Uterus (tissue), 4 donors: Measurements from ENCODE around the gene RSBN1L. TPM values are rescaled to one million over a fixed set of nuclear protein-coding genes. Genes with fewer than 3 reads are reported as not detected.
A peak's percentile ranks its signal among the peaks of the same experiment; 100 is the strongest.

Source experiments
- DNase-seq, 2 donors: peaks; one replicate each; pipeline ENCODE4 v3.0.0-alpha.2; 2019 to 2020
- H3K27ac ChIP-seq, 2 donors: fragments of 200-600 bp; sonication (generic); 1 replicate in 1 of 2; 2 replicates in 1 of 2; pipeline ENCODE4 v1.5.1; 2016 to 2018
- H3K27me3 ChIP-seq, 2 donors: fragments of 200-600 bp; sonication (generic); one replicate each; pipeline ENCODE4 v1.5.1; 2018 to 2019; ENCODE audit warnings: control low read depth in 1 of 2
- H3K36me3 ChIP-seq, 2 donors: fragments of 200-600 bp; sonication (generic); one replicate each; pipeline ENCODE4 v1.5.1; 2019; ENCODE audit warnings: control low read depth in 1 of 2
- H3K4me1 ChIP-seq, 2 donors: fragments of 200-600 bp; sonication (generic); one replicate each; pipeline ENCODE4 v1.5.1; 2018 to 2019; ENCODE audit warnings: control low read depth in 1 of 2
- H3K4me3 ChIP-seq, 2 donors: fragments of 200-600 bp; sonication (generic); 1 replicate in 1 of 2; 2 replicates in 1 of 2; pipeline ENCODE4 v1.5.1; 2018 to 2019; ENCODE audit warnings: mild to moderate bottlenecking in 1 of 2
- H3K9me3 ChIP-seq, 2 donors: fragments of 200-600 bp; sonication (generic); one replicate each; pipeline ENCODE4 v1.5.1; 2019; ENCODE audit warnings: control low read depth in 1 of 2
- POLR2A ChIP-seq, 2 donors: fragments of 450-650 bp; IDR thresholded peaks; one replicate each; pipeline ENCODE4 v1.6.1; 2016; ENCODE audit warnings: antibody characterized with exemption in 2 of 2, mild to moderate bottlenecking in 1 of 2, moderate library complexity in 1 of 2
- intact Hi-C: fragments of 100-400 bp; cut with DNase I; formaldehyde crosslinking; loops from one replicate; pipeline ENCODE4 v1.15.1; 2023; ENCODE audit warnings: low total_unique reads
- total RNA-seq, 4 donors: library from RNA; depleted of rRNA in 3 of 4; stranded (reverse); fragments of >200 nt in 3 of 4; gene quantifications; one replicate each; pipeline versions ENCODE4 v1.1.0 to v1.2.4, GENCODE V29; 2014 to 2023
- TF ChIP-seq, protein P1 (sequence below), 4 experiments: fragments of 200-600 bp in 2 of 4; fragments of 450-650 bp in 2 of 4; sonication (generic) in 2 of 4; IDR thresholded peaks; one replicate each; pipeline ENCODE4 v1.5.1; 2016 to 2019; ENCODE audit warnings: antibody characterized with exemption in 4 of 4, mild to moderate bottlenecking in 2 of 4, moderate library complexity in 1 of 4
- donor health status: DM: yes; HTN: yes; CAD: no.

The RSBN1L gene
- total RNA-seq, 4 donors from 2014 or later = 25.1 to 55.7 (median 42.5) TPM

DNA sequence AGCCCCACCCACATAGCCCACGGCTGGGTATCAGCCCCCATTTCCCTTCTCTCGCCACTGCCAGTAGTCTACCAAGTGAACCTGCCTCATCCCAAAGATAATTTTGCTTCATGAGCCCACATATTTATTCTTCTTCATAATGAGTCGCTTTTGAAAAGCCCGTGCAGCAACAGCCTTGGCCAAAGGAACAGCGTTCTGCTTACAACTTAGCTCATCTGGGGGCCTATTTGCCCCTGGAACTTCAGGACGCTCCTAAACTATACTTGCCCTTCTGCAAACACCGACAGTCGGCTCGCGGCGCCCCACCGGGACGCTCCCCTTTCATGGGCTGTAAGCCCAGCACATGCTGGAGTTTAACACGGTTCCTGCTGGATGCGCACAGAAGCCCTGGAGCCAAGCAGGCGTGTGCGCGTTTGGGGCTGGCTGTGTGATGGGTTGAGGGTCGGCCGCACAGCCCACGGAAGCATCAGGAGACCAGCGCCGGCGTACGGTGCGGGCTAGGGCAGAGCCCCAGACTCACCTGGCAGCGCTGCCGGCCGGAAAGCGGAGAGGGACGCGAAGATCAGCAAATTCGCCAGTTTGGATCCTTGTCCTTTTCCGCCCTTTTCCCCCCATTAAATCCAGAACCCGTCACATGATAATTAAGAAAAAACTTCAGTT, 101.6 kb downstream of the RSBN1L start:
- TF ChIP-seq, protein P1, sequence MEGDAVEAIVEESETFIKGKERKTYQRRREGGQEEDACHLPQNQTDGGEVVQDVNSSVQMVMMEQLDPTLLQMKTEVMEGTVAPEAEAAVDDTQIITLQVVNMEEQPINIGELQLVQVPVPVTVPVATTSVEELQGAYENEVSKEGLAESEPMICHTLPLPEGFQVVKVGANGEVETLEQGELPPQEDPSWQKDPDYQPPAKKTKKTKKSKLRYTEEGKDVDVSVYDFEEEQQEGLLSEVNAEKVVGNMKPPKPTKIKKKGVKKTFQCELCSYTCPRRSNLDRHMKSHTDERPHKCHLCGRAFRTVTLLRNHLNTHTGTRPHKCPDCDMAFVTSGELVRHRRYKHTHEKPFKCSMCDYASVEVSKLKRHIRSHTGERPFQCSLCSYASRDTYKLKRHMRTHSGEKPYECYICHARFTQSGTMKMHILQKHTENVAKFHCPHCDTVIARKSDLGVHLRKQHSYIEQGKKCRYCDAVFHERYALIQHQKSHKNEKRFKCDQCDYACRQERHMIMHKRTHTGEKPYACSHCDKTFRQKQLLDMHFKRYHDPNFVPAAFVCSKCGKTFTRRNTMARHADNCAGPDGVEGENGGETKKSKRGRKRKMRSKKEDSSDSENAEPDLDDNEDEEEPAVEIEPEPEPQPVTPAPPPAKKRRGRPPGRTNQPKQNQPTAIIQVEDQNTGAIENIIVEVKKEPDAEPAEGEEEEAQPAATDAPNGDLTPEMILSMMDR (IDR thresholded peaks at IDR 0.05) = no peak
- TF ChIP-seq POLR2A (IDR thresholded peaks at IDR 0.05) = peak in 1 of 2 donors; percentile 6
- no peaks in the 10 kb centered on the region for H3K9me3 ChIP-seq
- H3K27me3 ChIP-seq = no peaks in the 10 kb centered on the region
- peak overlapping the region; percentile 62 to 90 for H3K4me3 ChIP-seq
- H3K4me1 ChIP-seq = peaks cover 0 to 5% of the 10 kb centered on the region in 2 donors
- intact Hi-C loops = no loop called here
- peak overlapping the region; percentile 81 to 93 for H3K27ac ChIP-seq
- DNase-seq = no peak
- no peaks in the 10 kb centered on the region for H3K36me3 ChIP-seq

DNA sequence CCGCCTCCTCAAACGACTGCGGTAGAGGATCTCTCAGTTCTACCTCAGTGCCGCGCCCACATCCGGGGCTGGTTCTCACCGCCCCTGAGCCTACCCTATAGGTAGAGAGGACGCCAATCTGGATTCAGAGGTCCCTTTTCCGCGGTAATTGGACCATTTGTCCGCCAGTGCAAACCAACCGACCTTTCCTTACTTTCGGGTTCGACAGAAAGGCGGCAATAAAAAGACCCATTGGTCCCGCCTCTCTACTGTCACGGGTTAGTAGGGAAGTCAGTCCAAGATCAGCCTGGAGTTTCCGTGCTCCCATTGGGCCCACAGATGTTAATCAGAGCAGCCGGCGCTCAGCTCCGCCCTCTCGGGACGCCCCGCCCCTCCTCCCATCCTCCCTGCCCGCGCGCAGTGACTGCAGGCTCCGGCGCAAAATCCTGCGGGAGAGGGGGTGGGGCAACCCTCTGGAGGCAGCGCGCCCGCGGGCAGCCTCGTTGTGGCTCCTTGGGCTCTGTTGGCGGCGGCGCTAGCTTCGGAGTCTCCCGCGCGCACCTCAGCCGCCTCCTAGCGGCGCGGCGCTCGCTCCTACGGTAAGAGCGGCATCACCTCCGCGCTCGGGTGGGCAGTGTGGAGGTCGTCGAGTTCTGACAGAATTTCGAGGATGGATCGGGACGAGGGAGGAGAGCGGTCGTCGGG, 102.3 kb downstream of the RSBN1L start, which contains the start of the genes PHTF2 and TMEM60:
Gene PHTF2 (plus strand): TSS at position 380 of the 684 bp plus-strand sequence.
Gene TMEM60 (minus strand): TSS at position 41 of the 684 bp plus-strand sequence. CDS start 4,061 bp downstream, outside the sequence.
- peaks cover 0 to 5% of the 10 kb centered on the region in 2 donors for H3K4me1 ChIP-seq
- intact Hi-C loops = no loop called here

DNA sequence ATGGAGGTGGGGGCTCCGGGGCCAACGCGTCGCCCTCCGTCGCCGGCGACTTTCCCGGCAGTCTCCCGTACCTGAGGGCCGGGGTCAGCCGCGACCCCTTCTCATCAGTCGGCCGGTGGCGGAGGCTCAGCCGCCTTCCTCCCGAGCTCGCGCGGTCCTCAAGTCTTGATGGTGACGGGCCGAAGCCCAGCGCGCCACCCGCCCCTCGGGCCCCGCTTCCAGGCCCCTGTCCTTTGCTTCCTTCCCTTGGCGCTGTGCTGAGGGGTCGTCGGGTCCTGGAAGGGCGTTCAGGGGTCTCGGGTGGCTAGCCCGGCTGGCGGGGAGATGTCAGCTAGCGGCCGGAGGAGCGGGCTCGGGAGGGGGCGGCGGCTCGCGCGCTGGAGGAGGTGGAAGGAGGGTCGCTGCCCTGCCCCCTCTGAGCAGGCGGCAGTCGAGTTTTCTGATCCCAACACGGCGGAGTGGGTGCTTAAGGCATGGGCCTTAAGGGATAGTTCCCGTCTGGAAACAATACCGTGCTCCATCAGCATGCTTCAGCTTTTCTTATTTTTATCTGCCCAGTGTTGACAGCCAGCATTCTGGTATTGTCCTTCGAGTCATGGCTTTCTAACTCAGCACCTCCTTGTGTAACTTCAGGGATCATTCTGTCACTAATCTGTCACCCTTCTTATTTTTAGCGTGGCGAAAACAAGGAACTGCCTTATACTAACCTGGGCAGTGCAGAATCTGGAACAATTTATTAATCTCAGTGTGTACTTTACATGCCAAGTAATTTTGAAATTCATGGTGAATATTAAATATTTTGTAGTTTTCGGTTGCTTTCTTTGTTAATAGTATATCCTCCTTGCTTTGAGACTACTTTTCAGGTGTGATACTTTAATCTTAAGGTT, 103.1 kb downstream of the RSBN1L start:
- H3K27ac ChIP-seq = peak overlapping the region; percentile 85 to 93
- no peak for TF ChIP-seq POLR2A (IDR thresholded peaks at IDR 0.05)
- TF ChIP-seq, protein P1 (IDR thresholded peaks at IDR 0.05) = no peak
- H3K27me3 ChIP-seq = no peaks in the 10 kb centered on the region
- peak overlapping the region; percentile 62 to 75 for H3K4me3 ChIP-seq
- H3K36me3 ChIP-seq = no peaks in the 10 kb centered on the region
- peaks cover 0 to 5% of the 10 kb centered on the region in 2 donors for H3K4me1 ChIP-seq
- no peaks in the 10 kb centered on the region for H3K9me3 ChIP-seq
- intact Hi-C loops = no loop called here
- peak; percentile 33 to 45 for DNase-seq

More for the DNA sequence above, 102.3 kb downstream of the RSBN1L start, which contains the start of the genes PHTF2 and TMEM60:
- Histone ChIP-seq H3K4me3 (peak within 1 kb of the TSS; percentile 62 to 90), H3K36me3 (no peaks in the 10 kb centered on the region), H3K9me3 (no peaks in the 10 kb centered on the region), H3K27me3 (no peaks in the 10 kb centered on the region), H3K27ac (peak within 1 kb of the TSS; percentile 93)
- DNase-seq = peak; percentile 98 to 99
- TF ChIP-seq, protein P1 (IDR thresholded peaks at IDR 0.05) = peak; percentile 50 to 68 (median 58)
- peak; percentile 71 to 75 for TF ChIP-seq POLR2A (IDR thresholded peaks at IDR 0.05)

DNA sequence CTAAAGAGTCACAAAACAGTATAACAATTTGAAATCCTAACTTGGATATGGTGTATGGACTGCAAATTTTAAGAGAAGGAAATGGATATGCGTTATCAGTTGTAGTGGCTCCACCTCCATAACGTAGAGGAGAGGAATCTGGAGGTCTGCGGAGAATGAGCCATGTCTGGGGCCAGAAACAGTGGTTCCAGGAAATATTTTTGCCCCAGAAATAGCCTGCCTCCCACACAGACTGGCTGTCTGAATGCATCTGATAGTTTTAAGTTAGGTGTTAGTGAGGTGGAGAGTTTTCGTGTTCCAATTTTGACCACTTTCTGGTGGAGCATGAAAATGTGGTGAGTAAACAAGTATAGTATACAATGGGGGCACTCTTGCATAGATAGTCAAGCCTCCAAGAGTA, 103.9 kb downstream of the RSBN1L start:
- H3K36me3 ChIP-seq = no peaks in the 10 kb centered on the region
- H3K4me1 ChIP-seq = peaks cover 0 to 5% of the 10 kb centered on the region in 2 donors
- no peak for TF ChIP-seq POLR2A (IDR thresholded peaks at IDR 0.05)
- TF ChIP-seq, protein P1 (IDR thresholded peaks at IDR 0.05) = no peak
- no peaks in the 10 kb centered on the region for H3K9me3 ChIP-seq
- H3K4me3 ChIP-seq = no peak overlapping the region
- no peaks in the 10 kb centered on the region for H3K27me3 ChIP-seq
- peak overlapping the region in 1 of 2 donors; percentile 93 for H3K27ac ChIP-seq
- intact Hi-C loops = no loop called here
- DNase-seq = no peak
